HG02870 (cell line): ENCODE results near the gene TMEM131.
A peak's percentile ranks its signal among the peaks of the same experiment; 100 is the strongest.

Source experiments
- ATAC-seq: cut with Tn5 transposase; IDR thresholded peaks from one replicate; pipeline ENCODE4 v1.9.1; 2021; ENCODE audit warnings: mild to moderate bottlenecking, moderate library complexity; ENCODE audit not compliant: unreplicated experiment

Gene TMEM131

GRCh38 chr2:98020992-98021713 is 25.4 kb upstream of the TMEM131 start:
- ATAC-seq, result no peak

GRCh38 chr2:98020516-98020915 is 24.8 kb upstream of the TMEM131 start:
- no peak for ATAC-seq

- ATAC-seq, result no peak
Observed at GRCh38 chr2:98016908-98017670, 21.3 kb upstream of the TMEM131 start.

GRCh38 chr2:98015671-98016070 is 19.9 kb upstream of the TMEM131 start:
- ATAC-seq, result no peak

- no peak for ATAC-seq
Observed at GRCh38 chr2:98014379-98014778, 18.6 kb upstream of the TMEM131 start.

GRCh38 chr2:98013407-98014042 is 17.8 kb upstream of the TMEM131 start:
- peak; percentile 20 for ATAC-seq

GRCh38 chr2:98012561-98012991 is 16.8 kb upstream of the TMEM131 start:
- peak; percentile 72 for ATAC-seq

GRCh38 chr2:98009887-98010760 is 14.4 kb upstream of the TMEM131 start:
- no peak for ATAC-seq

GRCh38 chr2:98008415-98008814 is 12.7 kb upstream of the TMEM131 start:
- no peak for ATAC-seq

- ATAC-seq, result no peak
Observed at GRCh38 chr2:98006378-98006777, 10.6 kb upstream of the TMEM131 start.

GRCh38 chr2:98004613-98005012 is 8.9 kb upstream of the TMEM131 start:
- ATAC-seq, result no peak

- ATAC-seq, result no peak
Observed at GRCh38 chr2:98004047-98004446, 8.3 kb upstream of the TMEM131 start.

- ATAC-seq, result no peak
Observed at GRCh38 chr2:97999536-97999935, 3.8 kb upstream of the TMEM131 start.

- ATAC-seq, result no peak
Observed at GRCh38 chr2:97998431-97999005, 2.8 kb upstream of the TMEM131 start.

- ATAC-seq, result no peak
Observed at GRCh38 chr2:97997784-97998392, 2.1 kb upstream of the TMEM131 start.

GRCh38 chr2:97996679-97997078 is 931 bp upstream of the TMEM131 start:
- no peak for ATAC-seq

- peak; percentile 26 for ATAC-seq
Observed at GRCh38 chr2:97995026-97995733, 568 bp downstream of the TMEM131 start.

GRCh38 chr2:97994476-97994875 is 1.3 kb downstream of the TMEM131 start:
- no peak for ATAC-seq

GRCh38 chr2:97993926-97994325 is 1.8 kb downstream of the TMEM131 start:
- no peak for ATAC-seq
